ENCODE results near the gene CDC123. TPM values are rescaled to one million over a fixed set of nuclear protein-coding genes. Genes with fewer than 3 reads are reported as not detected.
A peak's percentile ranks its signal among the peaks of the same experiment; 100 is the strongest.
"Not testable (repeated sequence)": the region's sequence is repeated elsewhere in the genome, so short reads cannot be mapped to it uniquely, and the experiment has no call there.

The CDC123 gene, protein sequence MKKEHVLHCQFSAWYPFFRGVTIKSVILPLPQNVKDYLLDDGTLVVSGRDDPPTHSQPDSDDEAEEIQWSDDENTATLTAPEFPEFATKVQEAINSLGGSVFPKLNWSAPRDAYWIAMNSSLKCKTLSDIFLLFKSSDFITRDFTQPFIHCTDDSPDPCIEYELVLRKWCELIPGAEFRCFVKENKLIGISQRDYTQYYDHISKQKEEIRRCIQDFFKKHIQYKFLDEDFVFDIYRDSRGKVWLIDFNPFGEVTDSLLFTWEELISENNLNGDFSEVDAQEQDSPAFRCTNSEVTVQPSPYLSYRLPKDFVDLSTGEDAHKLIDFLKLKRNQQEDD
- 100 to 1,000 TPM; 134 TPM for total RNA-seq

DNA sequence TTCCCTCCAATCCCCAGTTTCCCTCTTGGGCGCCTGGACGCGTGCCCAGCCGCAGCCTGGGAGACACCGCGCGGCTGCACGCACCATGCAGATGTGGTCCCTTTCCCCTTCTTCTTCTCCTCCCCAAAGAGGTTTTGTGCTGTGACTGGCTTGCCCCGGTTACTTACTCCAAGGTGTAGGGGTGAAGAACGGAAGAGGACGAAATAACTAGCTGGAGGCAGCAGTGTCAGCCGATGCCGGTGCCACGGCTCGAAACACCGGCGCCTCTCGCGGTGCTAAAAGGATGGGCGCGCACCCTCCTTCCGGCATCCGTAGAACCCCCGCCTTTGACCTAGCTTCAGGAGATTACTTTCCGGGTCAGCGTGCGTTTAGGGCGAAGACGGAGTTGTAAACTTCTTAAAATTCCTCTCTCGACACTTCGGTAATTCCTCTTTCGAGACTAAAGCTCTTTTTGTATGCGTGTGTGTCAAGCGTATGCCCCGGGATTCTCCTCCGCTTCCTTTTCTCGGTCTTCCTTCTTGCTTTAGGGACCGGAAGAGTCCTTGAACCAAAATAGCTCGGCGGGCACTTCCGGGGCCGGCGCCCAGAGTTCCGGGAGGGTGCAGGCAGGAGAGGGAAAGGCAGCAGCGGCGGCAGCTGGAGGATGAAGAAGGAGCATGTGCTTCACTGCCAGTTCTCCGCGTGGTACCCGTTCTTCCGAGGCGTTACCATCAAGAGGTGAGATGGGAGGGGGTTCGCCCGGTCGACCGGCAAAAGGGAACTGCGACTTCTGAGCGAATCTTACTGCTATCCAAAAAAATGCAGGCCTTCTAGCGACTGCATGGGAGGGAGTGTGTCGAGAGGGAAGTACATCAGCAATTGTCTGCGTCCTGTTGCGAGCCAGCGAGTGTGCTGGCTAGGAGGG is at the start of gene CDC123, which contains the start of gene NUDT5:
Gene CDC123, plus strand, starts transcription at position 586 of the 904 bp plus-strand sequence. Its CDS starts 58 bp downstream, at position 644.
Gene NUDT5, minus strand, starts transcription at position 289 of the 904 bp plus-strand sequence. CDS start 9,600 bp downstream, outside the sequence.
- ChIA-PET POLR2A (interaction anchor here (0.6 to 1.1 kb wide), 7 partner anchors 8 to 582 kb away, joined by 3 to 5 read pairs (median 3); partner anchors contain the start of gene UPF2), CTCF (interaction anchor here (0.6 to 3.2 kb wide), 11 partner anchors 9 to 904 kb away, joined by 3 to 25 read pairs (median 3); partner anchors contain the start of genes OPTN and UPF2)
- Mint-ChIP-seq H3K4me1 (ENCODE audit: low read depth) (peaks cover 46% of the 10 kb centered on the region), H3K4me3 (peak within 1 kb of the TSS; percentile 94), H3K27ac (peak within 1 kb of the TSS; percentile 100), H3K36me3 (peaks cover 32% of the 10 kb centered on the region), H3K27me3 (no peaks in the 10 kb centered on the region), H3K9me3 (no peaks in the 10 kb centered on the region)
- intact Hi-C loops (cut with micrococcal nuclease): loop anchor here (1.0 to 5.0 kb wide), 8 partner anchors 15 to 901 kb away; partner anchors contain the start of genes DHTKD1 and UPF2
- peak; percentile 93 for DNase-seq

DNA sequence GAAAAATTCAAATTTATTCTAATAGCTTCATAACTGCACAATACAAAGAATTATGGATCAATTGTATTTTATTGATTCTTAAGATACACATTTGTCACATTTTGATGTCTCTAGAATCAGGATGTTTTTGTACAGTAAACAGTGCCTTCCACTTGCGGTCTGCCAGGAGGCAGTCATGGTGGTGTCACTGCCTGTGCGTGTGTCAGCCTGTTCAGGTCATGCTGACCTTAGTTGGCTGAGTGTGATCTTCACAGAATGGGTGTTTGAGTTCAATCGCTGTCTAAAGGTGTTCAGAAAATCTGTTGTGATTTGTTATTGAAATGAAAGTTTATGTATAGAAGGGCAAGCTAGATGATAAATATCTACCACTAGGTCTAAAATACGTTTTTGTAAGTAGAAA is 45.8 kb upstream of the CDC123 start:
- CTCF ChIA-PET: no interaction called here

DNA sequence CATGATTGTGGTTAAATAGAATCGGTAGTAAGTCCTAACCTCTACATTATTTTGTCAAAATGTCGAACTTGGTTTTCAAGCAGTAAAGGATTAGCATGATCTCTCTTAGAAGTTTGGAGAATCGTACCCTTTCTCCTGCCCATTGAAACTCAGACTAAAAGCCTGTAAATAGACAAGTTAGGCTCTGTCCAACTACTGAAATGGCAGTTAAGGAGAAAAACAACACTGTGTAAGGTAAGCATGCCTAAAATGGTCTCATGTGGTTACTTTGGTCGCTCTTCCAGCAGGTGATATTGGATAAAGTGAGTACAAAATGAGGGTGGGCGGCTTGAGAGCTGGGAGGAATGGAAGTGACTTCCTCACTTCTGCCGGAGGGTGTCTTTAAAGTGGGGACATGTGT is 41.5 kb upstream of the CDC123 start:
- intact Hi-C loops (cut with micrococcal nuclease): no loop called here
- H3K27me3 Mint-ChIP-seq: no peaks in the 10 kb centered on the region
- H3K27ac Mint-ChIP-seq: no peak overlapping the region
- H3K36me3 Mint-ChIP-seq: peaks cover 15% of the 10 kb centered on the region
- POLR2A ChIA-PET: no interaction called here
- no peaks in the 10 kb centered on the region for H3K9me3 Mint-ChIP-seq
- no peaks in the 10 kb centered on the region for H3K4me1 Mint-ChIP-seq (ENCODE audit: low read depth)
- DNase-seq: no peak
- H3K4me3 Mint-ChIP-seq: no peak overlapping the region
- CTCF ChIA-PET: no interaction called here

More for the DNA sequence above, 45.8 kb upstream of the CDC123 start:
- H3K4me3 Mint-ChIP-seq: no peak overlapping the region
- no peak overlapping the region for H3K27ac Mint-ChIP-seq
- H3K27me3 Mint-ChIP-seq: no peaks in the 10 kb centered on the region
- intact Hi-C loops (cut with micrococcal nuclease): no loop called here
- H3K36me3 Mint-ChIP-seq: peaks cover 26% of the 10 kb centered on the region
- no peaks in the 10 kb centered on the region for H3K9me3 Mint-ChIP-seq
- DNase-seq: no peak
- H3K4me1 Mint-ChIP-seq (ENCODE audit: low read depth): no peaks in the 10 kb centered on the region
- POLR2A ChIA-PET: no interaction called here

DNA sequence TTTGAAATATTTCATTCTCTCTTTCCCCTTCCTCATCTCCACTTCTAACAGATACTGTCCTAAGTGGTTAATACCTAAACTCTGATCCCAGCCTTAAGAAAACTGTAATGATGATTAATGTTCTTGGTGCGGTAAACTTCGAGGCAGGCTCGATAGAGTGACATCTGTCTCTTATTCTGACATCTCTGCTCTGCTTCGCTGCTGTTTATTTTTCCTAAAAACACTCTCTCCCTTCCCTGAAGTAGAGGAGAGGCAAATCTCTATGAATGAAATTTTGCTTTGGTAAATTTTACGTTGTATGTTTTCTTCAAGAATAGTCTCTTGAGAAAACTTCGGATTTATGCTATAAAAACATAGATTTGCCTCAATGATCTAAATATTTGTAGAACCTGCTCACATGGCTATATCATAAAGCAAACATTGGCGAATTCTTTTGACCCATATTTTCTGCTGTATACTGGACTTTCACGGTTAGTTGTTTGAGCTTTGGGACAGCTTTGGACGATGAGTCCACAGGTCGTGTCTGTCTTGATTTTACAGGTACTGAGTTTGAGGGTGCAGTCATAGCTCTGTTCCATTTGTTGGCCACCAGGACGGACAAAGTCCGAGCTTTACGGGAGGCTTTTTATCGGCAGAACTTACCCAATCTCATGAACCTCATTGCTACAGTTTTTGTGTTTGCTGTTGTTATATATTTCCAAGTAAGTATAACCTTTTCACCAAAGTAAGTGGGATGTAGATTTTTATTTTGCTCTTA is 39.4 kb upstream of the CDC123 start:
- Mint-ChIP-seq H3K27ac (no peak overlapping the region), H3K27me3 (no peaks in the 10 kb centered on the region), H3K4me1 (ENCODE audit: low read depth) (peaks cover 2% of the 10 kb centered on the region), H3K36me3 (peaks cover 14% of the 10 kb centered on the region), H3K9me3 (no peaks in the 10 kb centered on the region), H3K4me3 (no peak overlapping the region)
- POLR2A ChIA-PET: no interaction called here
- intact Hi-C loops (cut with micrococcal nuclease): no loop called here
- CTCF ChIA-PET: no interaction called here
- DNase-seq: no peak

DNA sequence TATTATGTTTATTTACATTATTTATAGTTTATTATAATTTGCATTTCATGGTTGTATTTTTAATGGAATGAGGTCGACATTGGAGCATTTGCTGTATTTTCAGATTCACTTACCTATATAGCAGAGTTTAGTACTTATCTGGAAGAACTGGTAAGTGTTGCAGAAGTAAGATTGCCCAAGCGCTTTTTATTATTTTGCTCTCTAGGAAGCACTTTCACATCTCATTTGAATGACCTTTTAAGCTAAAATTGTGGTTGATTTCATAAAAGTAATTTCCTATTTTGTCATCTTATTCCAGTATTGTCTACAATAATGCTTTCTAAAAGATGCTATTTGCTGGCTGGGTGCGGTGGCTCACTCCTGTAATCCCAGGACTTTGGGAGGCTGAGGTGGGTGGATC is 37.9 kb upstream of the CDC123 start:
- ChIA-PET POLR2A (no interaction called here), CTCF (no interaction called here)
- H3K4me3 Mint-ChIP-seq: no peak overlapping the region
- peaks cover 2% of the 10 kb centered on the region for H3K4me1 Mint-ChIP-seq (ENCODE audit: low read depth)
- no peak overlapping the region for H3K27ac Mint-ChIP-seq
- no peak for DNase-seq
- no peaks in the 10 kb centered on the region for H3K27me3 Mint-ChIP-seq
- intact Hi-C loops (cut with micrococcal nuclease): no loop called here
- H3K9me3 Mint-ChIP-seq: no peaks in the 10 kb centered on the region
- H3K36me3 Mint-ChIP-seq: peaks cover 24% of the 10 kb centered on the region

DNA sequence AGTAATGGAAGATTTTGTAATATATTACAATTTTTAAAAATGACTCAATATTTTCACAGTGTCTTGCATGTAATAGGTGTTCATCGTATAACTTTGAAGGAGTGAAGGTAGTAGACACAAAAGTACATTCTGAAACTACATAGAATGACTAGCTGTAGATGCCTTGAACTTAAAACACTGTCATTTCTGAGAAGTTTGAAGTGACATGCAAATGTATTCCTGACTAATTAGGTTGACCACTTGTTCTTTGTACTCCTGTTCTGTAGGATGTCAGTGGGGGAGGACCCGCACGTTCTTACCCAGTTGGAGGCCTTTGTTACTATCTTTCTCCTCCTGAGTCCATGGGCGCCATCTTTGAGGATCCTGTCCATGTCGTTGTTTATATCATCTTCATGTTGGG is 35.3 kb upstream of the CDC123 start:
- Mint-ChIP-seq H3K4me3 (no peak overlapping the region), H3K36me3 (peaks cover 34% of the 10 kb centered on the region), H3K27ac (peak overlapping the region; percentile 18), H3K4me1 (ENCODE audit: low read depth) (peaks cover 2% of the 10 kb centered on the region), H3K27me3 (no peaks in the 10 kb centered on the region), H3K9me3 (no peaks in the 10 kb centered on the region)
- peak; percentile 15 for DNase-seq
- CTCF ChIA-PET: no interaction called here
- intact Hi-C loops (cut with micrococcal nuclease): no loop called here
- POLR2A ChIA-PET: no interaction called here

DNA sequence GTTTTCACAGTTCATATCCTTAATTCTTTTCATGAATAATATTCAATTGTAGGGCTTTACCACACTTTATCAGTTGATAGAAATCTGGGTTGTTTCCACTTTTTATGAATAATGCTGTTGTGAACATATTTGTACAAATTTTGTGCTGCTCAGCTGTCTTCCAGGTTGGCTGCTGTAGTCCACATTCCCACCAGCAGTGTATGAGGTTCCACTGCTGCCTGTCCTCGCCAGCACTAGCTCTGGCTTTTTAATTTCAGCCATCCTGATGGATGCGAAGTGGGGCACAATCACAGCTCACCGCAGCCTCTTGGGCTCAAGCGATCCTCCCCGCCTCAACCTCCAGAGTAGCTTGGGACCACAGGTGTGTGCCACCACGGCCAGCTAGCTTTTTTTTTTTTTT is 33.1 kb upstream of the CDC123 start:
- intact Hi-C loops (cut with micrococcal nuclease): no loop called here
- no peaks in the 10 kb centered on the region for H3K9me3 Mint-ChIP-seq

DNA sequence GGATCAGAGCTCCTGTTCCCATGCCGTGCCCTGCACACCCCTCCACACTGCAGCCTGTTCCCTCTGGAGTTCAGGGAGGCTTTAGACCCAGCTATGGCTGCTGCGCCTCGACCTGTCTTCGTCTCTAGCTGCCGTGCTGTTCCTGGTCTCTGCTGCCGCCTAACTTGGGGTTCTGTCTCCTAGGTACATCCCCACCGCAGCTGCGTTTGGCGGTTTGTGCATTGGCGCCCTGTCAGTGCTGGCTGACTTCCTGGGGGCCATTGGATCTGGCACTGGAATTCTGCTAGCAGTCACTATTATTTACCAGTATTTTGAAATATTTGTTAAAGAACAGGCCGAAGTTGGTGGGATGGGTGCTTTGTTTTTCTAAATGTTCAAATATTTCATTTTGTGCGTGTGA is 31.9 kb upstream of the CDC123 start:
- peaks cover 45% of the 10 kb centered on the region for H3K36me3 Mint-ChIP-seq
- DNase-seq: no peak
- H3K4me3 Mint-ChIP-seq: no peak overlapping the region
- no peak overlapping the region for H3K27ac Mint-ChIP-seq
- ChIA-PET CTCF (no interaction called here), POLR2A (no interaction called here)
- intact Hi-C loops (cut with micrococcal nuclease): no loop called here
- H3K9me3 Mint-ChIP-seq: no peaks in the 10 kb centered on the region
- H3K4me1 Mint-ChIP-seq (ENCODE audit: low read depth): peaks cover 2% of the 10 kb centered on the region
- no peaks in the 10 kb centered on the region for H3K27me3 Mint-ChIP-seq

More for the DNA sequence above, 33.1 kb upstream of the CDC123 start:
- Mint-ChIP-seq H3K4me3 (no peak overlapping the region), H3K27me3 (no peaks in the 10 kb centered on the region), H3K27ac (peak overlapping the region; percentile 19), H3K4me1 (ENCODE audit: low read depth) (peaks cover 2% of the 10 kb centered on the region), H3K36me3 (peaks cover 42% of the 10 kb centered on the region)
- no peak for DNase-seq
- CTCF ChIA-PET: no interaction called here
- POLR2A ChIA-PET: interaction anchor here (0.5 to 0.6 kb wide), 2 partner anchors 42 to 808 kb away, joined by 3 to 4 read pairs; no protein-coding TSS in a partner anchor

DNA sequence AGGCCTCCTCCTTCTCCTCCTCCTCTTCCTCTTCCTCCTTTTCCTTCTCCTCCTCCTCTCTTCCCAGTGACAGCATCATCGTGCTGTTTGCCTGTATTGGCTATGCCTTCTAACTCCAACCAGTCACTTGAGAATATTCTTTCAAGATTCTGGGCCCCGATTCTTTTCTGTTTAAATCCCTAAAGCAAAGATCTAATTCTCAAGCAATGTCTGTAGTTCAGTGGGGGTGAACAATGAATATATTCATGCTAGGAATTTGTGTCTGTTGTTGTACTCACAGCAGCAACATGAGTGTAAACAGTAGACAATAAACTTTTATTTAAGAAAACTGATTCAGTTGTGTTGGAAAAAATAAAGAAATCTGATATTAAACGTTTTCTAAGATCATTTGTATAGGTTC is 31.0 kb upstream of the CDC123 start:
- CTCF ChIA-PET: no interaction called here
- no peak overlapping the region for H3K27ac Mint-ChIP-seq
- H3K4me1 Mint-ChIP-seq (ENCODE audit: low read depth): peaks cover under 1% of the 10 kb centered on the region
- POLR2A ChIA-PET: no interaction called here
- peaks cover 49% of the 10 kb centered on the region for H3K36me3 Mint-ChIP-seq
- no peaks in the 10 kb centered on the region for H3K9me3 Mint-ChIP-seq
- no peak for DNase-seq
- no peaks in the 10 kb centered on the region for H3K27me3 Mint-ChIP-seq
- no peak overlapping the region for H3K4me3 Mint-ChIP-seq
- intact Hi-C loops (cut with micrococcal nuclease): no loop called here

DNA sequence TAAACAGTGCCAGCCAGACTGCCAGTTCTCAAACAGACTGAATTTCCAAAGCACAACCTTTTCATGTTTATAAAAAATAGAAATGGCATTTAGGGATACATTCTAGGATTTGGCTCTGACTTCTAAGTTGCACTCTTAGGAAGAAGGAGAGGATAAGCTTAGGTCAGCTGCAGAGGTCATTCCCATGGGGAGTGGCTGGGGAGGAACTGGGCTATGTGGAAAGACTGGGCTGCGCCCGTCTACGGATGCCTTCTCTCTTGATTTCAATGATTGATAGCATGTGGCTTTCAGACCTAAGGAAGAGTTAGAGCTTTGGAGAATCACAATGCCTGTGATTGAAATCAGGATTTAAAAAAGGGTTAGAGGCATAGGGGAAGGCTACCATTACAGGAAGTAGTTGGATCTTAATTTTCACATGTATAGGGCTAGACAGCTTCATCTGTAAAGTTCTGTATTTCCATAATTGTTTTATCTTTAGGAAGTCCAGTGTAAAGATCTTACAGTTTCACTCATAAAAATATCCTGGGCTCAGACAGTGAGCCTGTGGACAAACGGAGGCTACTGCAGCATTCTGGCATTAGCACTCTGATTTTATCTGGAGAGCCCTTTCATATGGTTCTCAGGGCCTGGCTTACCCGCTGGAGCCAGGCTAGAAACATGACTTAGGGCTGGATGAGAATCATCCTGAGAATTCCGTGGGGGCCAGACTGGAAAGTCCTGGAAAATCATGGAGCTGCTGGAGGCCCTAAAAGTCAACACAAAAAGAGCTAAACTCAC is 29.8 kb upstream of the CDC123 start:
- no peak for DNase-seq
- intact Hi-C loops (cut with micrococcal nuclease): no loop called here
- Mint-ChIP-seq H3K27ac (peak overlapping the region; percentile 35), H3K27me3 (no peaks in the 10 kb centered on the region), H3K36me3 (peaks cover 52% of the 10 kb centered on the region), H3K9me3 (no peaks in the 10 kb centered on the region), H3K4me3 (no peak overlapping the region), H3K4me1 (ENCODE audit: low read depth) (no peaks in the 10 kb centered on the region)
- POLR2A ChIA-PET: no interaction called here
- CTCF ChIA-PET: no interaction called here

DNA sequence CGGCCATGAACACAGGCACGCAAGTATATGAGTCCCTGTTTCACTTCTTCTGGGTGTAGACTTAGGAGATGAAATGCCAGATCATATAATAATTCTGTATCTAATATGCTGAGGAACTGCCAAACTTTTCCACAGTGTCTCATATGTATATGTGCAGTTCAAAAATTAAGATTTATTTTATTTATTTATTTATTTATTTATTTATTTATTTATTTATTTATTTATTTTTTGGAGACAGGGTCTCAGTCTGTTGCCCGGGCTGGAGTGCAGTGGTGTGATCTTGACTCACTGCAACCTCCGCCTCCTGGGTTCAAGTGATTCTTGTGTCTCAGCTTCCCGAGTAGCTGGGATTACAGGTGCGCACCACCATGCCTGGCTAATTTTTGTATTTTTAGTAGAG is 24.5 kb upstream of the CDC123 start:
- peaks cover 44% of the 10 kb centered on the region for H3K36me3 Mint-ChIP-seq
- H3K27ac Mint-ChIP-seq; CTCF ChIA-PET; H3K9me3 Mint-ChIP-seq; DNase-seq; H3K4me3 Mint-ChIP-seq; H3K4me1 Mint-ChIP-seq (ENCODE audit: low read depth); POLR2A ChIA-PET; intact Hi-C loops (cut with micrococcal nuclease); H3K27me3 Mint-ChIP-seq: not testable (repeated sequence)

Data from activated CD4-positive, alpha-beta memory T cell treated with anti-CD3 and anti-CD28 coated beads for 36 hours (primary cell).